ENCODE results near the gene TANK.

GRCh38 chr2:161117506-161117905, 42.7 kb upstream of the TANK start:
- TF ChIP-seq EP300 (IDR thresholded peaks at IDR 0.05) = no peak
- no peak for TF ChIP-seq POLR2A (IDR thresholded peaks at IDR 0.05; ENCODE audit: low read depth)

Data from esophagus muscularis mucosa (tissue), 2 donors.